AG04450 (cell line): ENCODE measurements around the gene PPM1L. TPM values are rescaled to one million over a fixed set of nuclear protein-coding genes. Genes with fewer than 3 reads are reported as not detected.

Experiments
- CTCF ChIA-PET: fragments of 300-600, 350-600 bp; formaldehyde crosslinking; extraction: SDS; loops from one replicate; lab custom pipeline; 2022; ENCODE audit warnings: antibody characterized with exemption, inconsistent platforms; lab: Charles Lee
- POLR2A ChIA-PET: fragments of 350-600 bp; formaldehyde crosslinking; extraction: SDS; loops from one replicate; lab custom pipeline; 2021; ENCODE audit warnings: antibody characterized with exemption, inconsistent platforms; lab: Yijun Ruan, JAX
- DNase-seq: peaks from one replicate; pipeline ENCODE4 v3.0.0-alpha.2; 2011; ENCODE audit warnings: low read depth, low spot score
- H3K27ac ChIP-seq: one replicate; pipeline ENCODE4 v1.5.1; 2012; ENCODE audit warnings: low read depth, low read length, control low read depth
- H3K27me3 ChIP-seq: one replicate; pipeline ENCODE4 v1.6.0; 2012; ENCODE audit warnings: low read length; ENCODE audit not compliant: control insufficient read depth, insufficient read depth
- H3K4me3 ChIP-seq: 2 replicates; pipeline ENCODE4 v1.5.1; 2011; ENCODE audit warnings: mild to moderate bottlenecking, low read depth, low read length, control low read depth
- H3K9me3 ChIP-seq: 2 replicates; pipeline ENCODE4 v1.5.1; 2012; ENCODE audit warnings: low read length; ENCODE audit not compliant: control insufficient read depth, insufficient read depth
- polyA plus RNA-seq: library from polyadenylated mRNA; depleted of rRNA; stranded (reverse); fragments of >200 nt; gene quantifications from 2 replicates; pipeline ENCODE4 v1.2.3, GENCODE V29; 2011
- TF ChIP-seq, protein P1 (sequence below): IDR thresholded peaks from 2 replicates; pipeline ENCODE4 v1.5.1; 2011; ENCODE audit warnings: low read depth, low read length, control low read depth, inconsistent platforms

PPM1L gene
- polyA plus RNA-seq, 1 experiment = 0.33 TPM

GRCh38 chr3:160968761-160969160 is 212.7 kb downstream of the PPM1L start:
- ChIA-PET CTCF (interaction anchor here (1.4 to 1.5 kb wide), 2 partner anchors 27 to 283 kb away, joined by 3 read pairs; no protein-coding TSS in a partner anchor), POLR2A (no interaction called here)
- Histone ChIP-seq H3K9me3 (no peaks in the 10 kb centered on the region), H3K4me3 (no peak overlapping the region), H3K27ac (no peak overlapping the region), H3K27me3 (no peaks in the 10 kb centered on the region)
- no peak for DNase-seq
- TF ChIP-seq, protein P1, sequence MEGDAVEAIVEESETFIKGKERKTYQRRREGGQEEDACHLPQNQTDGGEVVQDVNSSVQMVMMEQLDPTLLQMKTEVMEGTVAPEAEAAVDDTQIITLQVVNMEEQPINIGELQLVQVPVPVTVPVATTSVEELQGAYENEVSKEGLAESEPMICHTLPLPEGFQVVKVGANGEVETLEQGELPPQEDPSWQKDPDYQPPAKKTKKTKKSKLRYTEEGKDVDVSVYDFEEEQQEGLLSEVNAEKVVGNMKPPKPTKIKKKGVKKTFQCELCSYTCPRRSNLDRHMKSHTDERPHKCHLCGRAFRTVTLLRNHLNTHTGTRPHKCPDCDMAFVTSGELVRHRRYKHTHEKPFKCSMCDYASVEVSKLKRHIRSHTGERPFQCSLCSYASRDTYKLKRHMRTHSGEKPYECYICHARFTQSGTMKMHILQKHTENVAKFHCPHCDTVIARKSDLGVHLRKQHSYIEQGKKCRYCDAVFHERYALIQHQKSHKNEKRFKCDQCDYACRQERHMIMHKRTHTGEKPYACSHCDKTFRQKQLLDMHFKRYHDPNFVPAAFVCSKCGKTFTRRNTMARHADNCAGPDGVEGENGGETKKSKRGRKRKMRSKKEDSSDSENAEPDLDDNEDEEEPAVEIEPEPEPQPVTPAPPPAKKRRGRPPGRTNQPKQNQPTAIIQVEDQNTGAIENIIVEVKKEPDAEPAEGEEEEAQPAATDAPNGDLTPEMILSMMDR = no peak

DNA sequence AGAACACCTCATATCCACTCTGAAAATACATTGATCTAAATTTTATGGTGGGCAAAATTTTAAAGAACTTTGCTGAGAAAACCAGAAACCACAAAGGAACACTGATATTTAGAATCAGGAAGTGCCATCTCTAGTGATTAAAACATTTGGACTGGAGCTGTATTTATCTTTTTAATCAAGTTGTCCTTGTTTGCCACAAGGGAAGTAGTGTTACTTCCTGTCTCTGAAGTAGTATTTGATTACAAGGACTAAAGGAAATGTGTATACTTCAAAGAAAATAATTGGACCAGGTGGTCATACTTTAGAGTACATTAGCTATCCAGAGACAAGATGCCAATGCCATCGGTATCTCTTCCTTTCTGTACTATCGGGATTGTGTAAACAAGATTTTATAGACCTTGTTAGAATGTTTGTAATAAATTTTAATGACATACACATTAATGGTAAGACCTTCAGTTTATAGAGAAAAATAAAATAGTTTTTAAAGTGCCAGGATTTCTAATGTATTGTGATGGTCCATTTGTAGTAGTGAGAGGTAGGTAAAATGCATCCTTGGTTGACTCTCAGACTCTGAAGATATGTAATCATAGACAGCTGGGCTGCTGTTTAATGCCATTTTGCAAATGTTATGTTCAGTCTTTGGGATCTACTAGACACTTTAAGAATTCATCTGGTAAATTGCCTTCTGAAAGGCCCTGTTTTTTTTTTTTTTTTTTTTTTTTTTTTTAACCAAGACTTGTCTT is 217.2 kb downstream of the PPM1L start:
- TF ChIP-seq, protein P1 = no peak
- POLR2A ChIA-PET = no interaction called here
- Histone ChIP-seq H3K27me3 (no peaks in the 10 kb centered on the region), H3K27ac (no peak overlapping the region), H3K4me3 (no peak overlapping the region), H3K9me3 (no peaks in the 10 kb centered on the region)
- no peak for DNase-seq
- CTCF ChIA-PET = no interaction called here

- no peaks in the 10 kb centered on the region for H3K9me3 ChIP-seq
- POLR2A ChIA-PET = no interaction called here
- H3K27me3 ChIP-seq = no peaks in the 10 kb centered on the region
- no peak overlapping the region for H3K27ac ChIP-seq
- no peak overlapping the region for H3K4me3 ChIP-seq
- CTCF ChIA-PET = no interaction called here
- DNase-seq = no peak
- TF ChIP-seq, protein P1 = no peak
These were observed 221.7 kb downstream of the PPM1L start for GRCh38 chr3:160977773-160978172.

- DNase-seq = no peak
- ChIA-PET CTCF (no interaction called here), POLR2A (no interaction called here)
- H3K9me3 ChIP-seq = no peaks in the 10 kb centered on the region
- no peak overlapping the region for H3K4me3 ChIP-seq
- H3K27ac ChIP-seq = no peak overlapping the region
- TF ChIP-seq, protein P1 = no peak
- H3K27me3 ChIP-seq = no peaks in the 10 kb centered on the region
These were observed 224.7 kb downstream of the PPM1L start for GRCh38 chr3:160980740-160981139.

GRCh38 chr3:160981217-160981938 is 225.3 kb downstream of the PPM1L start:
- no peak overlapping the region for H3K4me3 ChIP-seq
- ChIA-PET POLR2A (no interaction called here), CTCF (no interaction called here)
- no peaks in the 10 kb centered on the region for H3K9me3 ChIP-seq
- TF ChIP-seq, protein P1 = no peak
- no peak overlapping the region for H3K27ac ChIP-seq
- no peaks in the 10 kb centered on the region for H3K27me3 ChIP-seq
- no peak for DNase-seq
